HG02852 (cell line): ENCODE results near the gene TYW5.

Source experiments
- ATAC-seq: cut with Tn5 transposase; IDR thresholded peaks from one replicate; pipeline ENCODE4 v1.9.1; 2021; ENCODE audit warnings: mild to moderate bottlenecking, moderate library complexity; ENCODE audit not compliant: unreplicated experiment

TYW5 gene

GRCh38 chr2:199975273-199975895, 20.1 kb upstream of the TYW5 start:
- no peak for ATAC-seq

DNA sequence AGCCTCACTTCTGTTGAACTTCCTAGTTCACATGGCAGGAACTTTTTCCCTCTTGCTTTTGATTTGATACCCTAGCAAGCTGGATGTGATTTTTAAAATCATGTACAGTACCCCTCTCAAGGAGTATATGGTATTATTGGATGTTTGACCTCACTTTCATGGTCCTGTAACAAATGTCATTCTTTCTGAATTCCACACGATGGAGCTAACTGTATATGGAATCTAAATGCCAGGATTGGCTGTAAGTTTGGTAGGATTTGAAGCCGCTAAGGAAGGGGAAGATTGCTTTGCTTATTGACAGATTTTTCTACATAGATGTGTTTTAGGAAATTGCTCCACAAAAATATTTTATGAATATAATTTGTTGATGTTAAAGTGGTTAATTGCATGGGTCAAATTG, 18.4 kb upstream of the TYW5 start:
- ATAC-seq: no peak

GRCh38 chr2:199972088-199972626, 16.9 kb upstream of the TYW5 start:
- no peak for ATAC-seq

- no peak for ATAC-seq
Measured at GRCh38 chr2:199968126-199968525, 12.8 kb upstream of the TYW5 start.

GRCh38 chr2:199966976-199967375, 11.7 kb upstream of the TYW5 start:
- ATAC-seq: no peak

DNA sequence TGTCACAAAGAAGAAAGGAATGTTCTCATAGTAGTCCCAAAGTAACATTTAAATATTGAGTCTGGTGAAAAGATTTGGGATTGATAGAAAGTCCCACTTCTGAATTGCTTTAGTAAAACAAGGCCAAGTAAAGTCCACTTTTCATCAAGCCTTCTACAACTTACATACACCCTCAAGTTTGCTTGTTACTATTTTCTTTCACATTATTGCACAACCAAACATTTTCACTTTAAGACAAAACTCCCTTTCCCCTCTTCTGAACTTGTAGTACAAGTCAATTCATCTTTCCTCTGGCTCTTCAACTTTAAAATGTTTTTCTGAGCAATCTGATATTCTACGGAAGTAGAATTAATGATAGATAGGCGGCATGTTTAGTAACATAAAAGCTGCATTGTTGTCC, 11.1 kb upstream of the TYW5 start:
- no peak for ATAC-seq

DNA sequence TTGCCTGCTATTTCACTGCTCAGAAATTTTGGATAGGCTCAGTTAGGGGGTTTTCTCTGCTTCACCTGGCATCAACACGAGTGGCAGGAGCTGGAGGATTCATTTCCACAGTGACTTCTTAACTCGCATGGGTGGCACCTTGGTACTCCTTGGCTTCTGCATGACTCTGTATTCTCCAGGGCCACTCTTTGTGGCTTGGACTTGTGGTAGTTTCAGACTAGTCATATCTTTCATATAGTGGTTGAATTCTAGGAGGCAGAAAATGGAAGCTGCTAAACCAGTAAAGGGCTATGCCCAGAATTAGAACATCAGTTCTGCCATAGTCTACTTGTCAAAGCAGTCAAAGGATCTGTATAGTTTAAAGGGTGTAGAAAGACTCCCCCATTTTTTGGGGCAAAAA, 6.9 kb upstream of the TYW5 start:
- ATAC-seq: no peak

- ATAC-seq: no peak
Measured at GRCh38 chr2:199958014-199958413, 2.7 kb upstream of the TYW5 start.

GRCh38 chr2:199956062-199956380, 730 bp upstream of the TYW5 start:
- ATAC-seq: no peak

DNA sequence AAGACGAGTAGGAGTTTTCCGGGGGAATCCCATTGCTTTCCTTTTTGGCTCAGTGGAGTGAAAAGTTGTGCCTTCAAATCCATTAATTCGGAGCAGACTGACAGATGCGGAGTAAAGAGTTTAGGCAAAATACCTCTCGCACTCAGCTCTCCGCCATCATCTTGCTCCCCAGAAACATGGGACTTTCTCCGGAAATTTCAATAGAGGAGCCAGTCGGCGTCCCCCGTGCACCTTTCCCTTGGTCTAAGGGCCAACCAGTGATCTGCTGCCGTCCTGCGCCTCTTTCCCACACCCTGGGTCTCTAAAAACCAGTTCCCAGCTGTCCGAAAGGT, 318 bp downstream of the TYW5 start:
- peak; percentile 53 for ATAC-seq

- ATAC-seq: no peak
Measured at GRCh38 chr2:199951023-199951422, 4.3 kb downstream of the TYW5 start.

- no peak for ATAC-seq
Measured at GRCh38 chr2:199950396-199950795, 4.9 kb downstream of the TYW5 start.

DNA sequence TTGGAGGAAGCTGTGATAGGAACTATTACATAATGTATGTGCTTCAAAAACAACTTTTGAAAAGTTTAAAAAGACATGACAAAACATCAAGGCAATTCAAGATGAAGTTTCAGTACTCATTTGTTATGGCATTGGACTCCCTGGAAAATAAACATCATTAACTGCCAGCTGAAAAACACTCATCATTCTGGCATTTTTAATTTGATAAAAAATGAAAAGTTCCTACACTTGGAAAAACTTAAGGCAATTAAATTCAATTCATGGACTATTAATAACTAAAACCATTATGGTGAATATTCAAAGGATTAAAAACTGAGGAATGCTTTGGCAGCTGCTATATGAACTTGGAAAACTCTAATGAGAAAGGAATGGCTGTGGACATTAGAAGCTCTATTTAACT, 8.5 kb downstream of the TYW5 start:
- ATAC-seq: no peak

GRCh38 chr2:199946196-199946595, 9.1 kb downstream of the TYW5 start:
- no peak for ATAC-seq

DNA sequence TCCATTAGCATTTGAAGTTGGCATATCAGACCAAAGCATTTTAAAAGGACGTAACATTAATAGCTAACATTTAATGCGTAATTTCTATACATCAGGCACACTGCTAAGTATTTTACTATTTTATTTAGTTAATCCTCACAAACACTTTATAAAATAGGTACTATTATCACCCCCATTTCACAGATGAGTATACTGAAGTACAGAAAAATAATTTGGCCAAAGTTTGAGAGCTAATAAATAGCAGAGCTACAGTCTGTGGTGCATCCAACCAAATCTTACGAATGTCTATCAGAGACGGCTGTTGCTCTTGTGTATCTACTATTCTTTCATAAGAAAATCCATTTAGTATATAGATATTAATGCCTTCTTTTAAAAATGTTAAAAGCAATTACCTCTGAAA, 11.9 kb downstream of the TYW5 start:
- ATAC-seq: no peak

- ATAC-seq: peak; percentile 55
Measured at GRCh38 chr2:199940373-199940772, 14.9 kb downstream of the TYW5 start.

- no peak for ATAC-seq
Measured at GRCh38 chr2:199936554-199936953, 18.7 kb downstream of the TYW5 start.

GRCh38 chr2:199933466-199933865, 21.8 kb downstream of the TYW5 start:
- ATAC-seq: no peak

DNA sequence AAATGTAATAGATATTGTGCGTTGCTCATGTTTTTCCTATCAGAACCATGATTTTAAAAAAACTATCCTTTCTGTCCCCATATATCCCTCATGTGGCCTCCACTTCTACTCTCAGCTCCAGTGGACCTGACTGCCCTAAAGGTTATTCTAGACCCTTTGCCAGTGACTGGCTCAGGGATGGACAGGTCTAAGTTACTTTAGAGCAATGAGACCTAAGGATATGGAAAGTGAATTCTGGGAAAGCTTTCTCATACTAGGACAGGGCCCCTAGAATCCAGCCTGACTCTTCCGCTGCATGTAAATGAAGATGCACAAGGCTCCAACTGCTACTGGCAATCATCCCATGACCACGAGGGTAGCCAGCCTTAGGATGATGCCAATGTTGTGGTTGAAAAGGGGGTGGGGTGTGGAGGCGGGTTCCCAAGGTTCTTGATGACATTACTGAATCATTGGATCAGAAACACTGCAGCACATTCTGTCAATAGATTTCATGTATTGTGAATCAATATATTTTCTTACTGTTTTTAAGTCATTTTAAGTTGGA, 22.9 kb downstream of the TYW5 start:
- ATAC-seq: no peak

GRCh38 chr2:199929262-199929661, 26.0 kb downstream of the TYW5 start:
- no peak for ATAC-seq

DNA sequence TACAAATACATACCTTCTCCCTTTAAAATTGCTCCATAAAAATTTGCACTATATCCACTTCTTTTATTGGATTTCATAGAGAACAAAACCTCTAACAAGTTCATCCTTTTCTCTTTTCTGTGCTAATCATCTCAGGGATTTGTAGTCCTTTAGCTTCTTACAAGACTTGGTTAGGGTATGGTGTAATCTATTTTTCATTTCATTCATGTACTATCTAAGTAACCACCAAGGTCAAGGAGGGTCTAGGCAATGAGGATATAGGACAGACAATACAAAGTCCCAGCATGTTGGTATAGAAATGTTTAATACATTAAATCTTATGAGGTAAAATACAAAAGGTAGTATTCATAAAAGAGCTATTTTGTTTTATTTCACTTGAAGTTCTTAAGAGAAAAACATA, 26.7 kb downstream of the TYW5 start:
- ATAC-seq: no peak

DNA sequence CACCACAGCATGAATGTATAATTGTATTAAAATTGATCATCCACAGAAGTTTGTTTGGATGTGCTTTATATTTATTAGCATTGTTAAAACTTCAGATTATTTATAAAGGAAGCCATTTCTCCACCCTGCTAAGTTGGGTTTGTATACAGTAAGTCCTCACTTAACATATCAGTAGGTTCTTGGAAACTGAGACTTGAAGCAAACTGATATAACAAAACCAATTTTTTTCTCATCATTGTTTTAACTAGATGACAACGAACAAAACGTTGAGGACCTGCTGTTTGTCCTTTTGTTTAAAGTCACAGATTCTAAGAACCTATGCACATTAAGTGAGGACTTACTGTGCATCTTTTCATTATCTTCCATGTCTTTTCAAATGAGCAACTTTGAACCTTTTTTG, 27.1 kb downstream of the TYW5 start:
- ATAC-seq: no peak

GRCh38 chr2:199926806-199927205, 28.5 kb downstream of the TYW5 start:
- no peak for ATAC-seq
